Mesodermal cell (in vitro differentiated cells): ENCODE measurements around the gene CERS3.

ENCODE experiments used
- H3K27ac ChIP-seq: 2 replicates; pipeline ENCODE4 v1.7.0; 2013; ENCODE audit warnings: mild to moderate bottlenecking, low read depth, low read length, moderate library complexity; ENCODE audit not compliant: severe bottlenecking
- H3K36me3 ChIP-seq: 2 replicates; pipeline ENCODE4 v1.7.1; 2013; ENCODE audit warnings: mild to moderate bottlenecking, low read length, moderate library complexity; ENCODE audit not compliant: control insufficient read depth, insufficient read depth
- H3K4me1 ChIP-seq: one replicate; pipeline ENCODE4 v1.7.1; 2013; ENCODE audit warnings: mild to moderate bottlenecking, low read length; ENCODE audit not compliant: insufficient read depth, control insufficient read depth, poor library complexity, severe bottlenecking
- H3K4me3 ChIP-seq: 2 replicates; pipeline ENCODE4 v1.7.0; 2013; ENCODE audit warnings: low read length, control low read depth, mild to moderate bottlenecking; ENCODE audit not compliant: insufficient read depth, poor library complexity, severe bottlenecking; ENCODE audit errors: extremely low read depth
- H3K9me3 ChIP-seq: 2 replicates; pipeline ENCODE4 v1.7.1; 2013; ENCODE audit warnings: mild to moderate bottlenecking, low read length, moderate library complexity; ENCODE audit not compliant: control insufficient read depth
- WGBS, 2 experiments: methylation state at CpG; one replicate each; pipeline ENCODE4 v1.1.5; 2013; ENCODE audit warnings: missing lambda C conversion rate in 2 of 2; ENCODE audit not compliant: insufficient coverage in 2 of 2; 5-methylcytosine and 5-hydroxymethylcytosine counted together

CERS3 gene

GRCh38 chr15:100508641-100509300, 20.0 kb downstream of the CERS3 start:
- H3K4me1 ChIP-seq = no peaks in the 10 kb centered on the region
- 66 to 96% methylated on average over 3 to 4 of the region's 7 CpGs for WGBS, 2 experiments
- no peak overlapping the region for H3K27ac ChIP-seq
- H3K36me3 ChIP-seq = no peaks in the 10 kb centered on the region
- H3K4me3 ChIP-seq = no peak overlapping the region
- H3K9me3 ChIP-seq = no peaks in the 10 kb centered on the region

- Histone ChIP-seq H3K4me1 (no peaks in the 10 kb centered on the region), H3K9me3 (no peaks in the 10 kb centered on the region), H3K4me3 (no peak overlapping the region), H3K27ac (no peak overlapping the region), H3K36me3 (no peaks in the 10 kb centered on the region)
- WGBS, 2 experiments = 84 to 92% methylated on average over 2 to 3 of the region's 3 CpGs
These were observed 26.1 kb downstream of the CERS3 start for GRCh38 chr15:100502651-100503050.

DNA sequence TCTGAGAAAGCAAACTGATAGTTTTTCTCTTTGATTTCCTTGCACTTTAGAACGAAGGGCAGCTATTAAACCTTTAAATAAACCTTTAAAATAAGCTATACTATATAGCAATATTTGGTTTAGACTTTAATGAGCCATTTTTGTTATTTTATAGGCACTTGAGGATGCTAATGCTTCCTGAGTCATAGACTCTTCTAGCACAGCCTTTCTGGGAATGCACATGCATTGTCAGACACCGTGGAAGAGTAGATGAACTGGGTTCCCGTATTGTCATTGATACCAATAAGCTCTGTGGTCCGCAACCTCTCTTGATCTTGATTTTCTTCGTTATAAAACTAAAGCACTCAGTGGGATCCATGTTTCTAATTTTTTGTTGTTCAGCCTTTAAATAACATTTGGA, 27.6 kb downstream of the CERS3 start:
- 90 to 93% methylated on average over 4 of the region's 5 CpGs for WGBS, 2 experiments
- Histone ChIP-seq H3K4me1 (no peaks in the 10 kb centered on the region), H3K27ac (no peak overlapping the region), H3K9me3 (no peaks in the 10 kb centered on the region), H3K36me3 (no peaks in the 10 kb centered on the region), H3K4me3 (no peak overlapping the region)

DNA sequence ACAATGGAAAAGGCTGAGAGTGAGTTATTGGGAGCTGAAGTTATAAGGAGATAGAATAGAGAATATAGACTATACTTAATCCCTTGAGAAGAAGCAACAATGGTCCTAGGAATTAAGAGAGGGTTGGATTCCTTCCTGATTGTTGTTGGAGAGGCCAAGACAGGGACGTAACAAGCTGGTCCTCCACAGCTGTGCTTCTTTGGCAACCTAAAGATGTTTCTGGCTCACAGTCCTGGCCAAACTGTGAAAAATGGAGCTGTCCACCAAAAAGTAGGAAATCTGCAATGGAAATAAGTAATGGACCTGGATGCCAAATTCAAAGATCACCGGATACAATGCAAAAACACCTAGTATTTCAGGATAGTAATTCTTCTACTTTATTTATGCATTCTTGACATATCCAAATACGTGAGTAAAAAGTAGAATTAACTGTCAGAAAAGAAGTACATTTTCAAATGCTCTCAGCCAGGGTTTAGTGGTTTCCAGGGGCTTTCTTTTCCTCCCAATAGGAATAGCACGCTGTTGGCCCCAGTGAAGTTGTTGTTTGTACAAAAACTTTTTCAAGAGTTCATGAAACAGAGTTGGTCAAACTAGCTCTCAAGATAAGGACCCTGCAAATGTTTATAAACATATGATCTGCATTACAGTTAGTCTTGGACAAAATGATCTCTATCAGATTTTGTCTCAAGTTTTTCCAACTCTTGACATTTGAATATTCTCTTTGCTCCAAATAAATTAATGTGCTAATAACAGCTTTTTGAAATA, 28.3 kb downstream of the CERS3 start:
- WGBS, 2 experiments = 89% methylated on average over 1 of the region's 4 CpGs
- Histone ChIP-seq H3K4me3 (no peak overlapping the region), H3K9me3 (no peaks in the 10 kb centered on the region), H3K27ac (no peak overlapping the region), H3K4me1 (no peaks in the 10 kb centered on the region), H3K36me3 (no peaks in the 10 kb centered on the region)

DNA sequence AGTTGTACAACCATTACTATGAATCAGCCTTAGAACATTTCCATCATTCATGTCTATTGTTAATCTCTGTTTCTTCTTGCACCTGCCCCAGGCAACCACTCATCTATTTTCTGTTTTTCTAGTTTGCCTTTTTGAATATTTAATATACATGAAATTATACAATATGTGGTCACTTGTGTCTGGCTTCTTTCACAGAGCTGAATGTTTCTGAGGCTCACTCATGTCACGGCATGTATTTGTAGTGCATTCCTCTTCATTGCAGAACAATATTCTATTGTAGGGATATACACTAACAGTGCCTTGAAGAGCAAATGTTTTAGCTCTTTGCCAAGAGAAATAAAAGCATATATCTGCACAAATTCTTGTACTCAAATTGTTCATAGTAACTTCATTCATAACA, 32.9 kb downstream of the CERS3 start:
- H3K9me3 ChIP-seq = no peaks in the 10 kb centered on the region
- H3K4me1 ChIP-seq = no peaks in the 10 kb centered on the region
- no peaks in the 10 kb centered on the region for H3K36me3 ChIP-seq
- no peak overlapping the region for H3K27ac ChIP-seq
- H3K4me3 ChIP-seq = no peak overlapping the region
- WGBS, 2 experiments = no CpG with 5 or more reads among the region's 1 CpG

DNA sequence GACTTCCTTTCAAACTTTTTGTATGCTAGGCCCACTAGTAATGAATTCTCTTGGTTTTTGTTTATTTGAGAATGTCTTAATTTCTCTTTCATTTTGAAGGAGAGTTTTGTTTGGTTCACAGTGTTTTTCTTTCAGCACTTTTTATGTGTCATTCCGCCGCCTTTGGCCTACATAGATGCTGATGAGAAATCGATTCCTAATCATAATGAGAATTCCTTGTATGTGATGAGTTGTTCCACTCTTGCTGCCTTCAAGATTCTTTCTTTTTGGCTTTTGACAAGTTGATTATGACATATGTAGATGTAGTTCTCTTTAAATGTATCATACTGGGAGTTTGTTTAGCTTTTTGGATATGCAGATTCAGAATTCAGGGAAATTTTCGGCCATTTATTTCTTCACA, 35.5 kb downstream of the CERS3 start:
- H3K4me1 ChIP-seq = no peaks in the 10 kb centered on the region
- WGBS, 2 experiments = 100% methylated on average over 3 of the region's 4 CpGs
- H3K36me3 ChIP-seq = no peaks in the 10 kb centered on the region
- H3K27ac ChIP-seq = no peak overlapping the region
- H3K9me3 ChIP-seq = no peaks in the 10 kb centered on the region
- no peak overlapping the region for H3K4me3 ChIP-seq

DNA sequence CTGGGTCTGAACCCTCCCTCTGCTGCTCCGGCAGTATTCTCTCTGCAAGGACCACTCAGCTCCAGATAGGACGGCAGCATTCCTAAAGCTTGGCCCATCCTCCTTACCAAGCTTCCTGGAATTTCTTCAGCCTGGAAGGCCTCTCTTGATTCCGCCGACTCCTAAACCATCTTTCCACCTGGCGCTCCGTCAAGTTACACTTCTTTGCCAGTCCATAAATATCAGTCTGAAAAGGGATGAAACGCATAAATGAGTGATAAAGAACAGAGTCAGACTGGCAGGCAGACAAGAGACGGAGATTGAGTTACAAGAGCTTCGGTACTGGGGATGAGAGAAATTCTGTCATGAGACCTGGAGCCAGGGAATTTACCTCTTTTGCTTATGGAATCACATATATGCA, 44.3 kb downstream of the CERS3 start:
- no peaks in the 10 kb centered on the region for H3K36me3 ChIP-seq
- WGBS, 2 experiments = 89 to 97% methylated on average over 3 to 7 of the region's 9 CpGs
- H3K9me3 ChIP-seq = no peaks in the 10 kb centered on the region
- H3K27ac ChIP-seq = no peak overlapping the region
- no peak overlapping the region for H3K4me3 ChIP-seq
- H3K4me1 ChIP-seq = no peaks in the 10 kb centered on the region

- H3K4me3 ChIP-seq = no peak overlapping the region
- H3K27ac ChIP-seq = no peak overlapping the region
- no peaks in the 10 kb centered on the region for H3K36me3 ChIP-seq
- 100% methylated on average over 1 to 2 of the region's 2 CpGs for WGBS, 2 experiments
- H3K4me1 ChIP-seq = no peaks in the 10 kb centered on the region
- peaks cover 2% of the 10 kb centered on the region for H3K9me3 ChIP-seq
These were observed 45.4 kb downstream of the CERS3 start for GRCh38 chr15:100483370-100483769.

- Histone ChIP-seq H3K27ac (no peak overlapping the region), H3K4me3 (no peak overlapping the region), H3K4me1 (no peaks in the 10 kb centered on the region), H3K36me3 (no peaks in the 10 kb centered on the region), H3K9me3 (peaks cover 3% of the 10 kb centered on the region)
- WGBS, 2 experiments = 95 to 96% methylated on average over 4 of the region's 4 CpGs
These were observed 51.9 kb downstream of the CERS3 start for GRCh38 chr15:100476805-100477204.

DNA sequence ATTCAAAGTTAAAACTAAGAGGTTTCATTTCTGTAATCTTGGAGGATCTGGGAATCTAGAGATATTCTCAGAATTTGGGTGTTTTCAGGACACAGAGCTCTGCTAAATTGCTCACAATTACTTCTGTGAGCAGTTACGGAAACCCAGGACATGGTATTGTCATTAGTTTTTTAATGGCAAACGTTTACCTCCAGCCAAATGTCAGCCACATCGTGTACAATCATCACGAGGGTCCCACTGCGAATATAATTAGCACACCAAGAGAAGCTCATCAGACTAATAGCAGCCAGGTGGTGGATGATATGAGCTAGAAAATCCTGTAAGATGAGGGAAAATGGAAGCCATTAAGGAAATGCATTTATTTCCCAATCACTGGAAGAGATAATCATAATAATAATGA, 56.0 kb downstream of the CERS3 start:
- Histone ChIP-seq H3K4me1 (no peaks in the 10 kb centered on the region), H3K27ac (no peak overlapping the region), H3K4me3 (no peak overlapping the region), H3K9me3 (no peaks in the 10 kb centered on the region), H3K36me3 (no peaks in the 10 kb centered on the region)
- 66% methylated on average over 4 of the region's 5 CpGs; no CpG with 5 or more reads in 1 of the 2 experiments for WGBS, 2 experiments

DNA sequence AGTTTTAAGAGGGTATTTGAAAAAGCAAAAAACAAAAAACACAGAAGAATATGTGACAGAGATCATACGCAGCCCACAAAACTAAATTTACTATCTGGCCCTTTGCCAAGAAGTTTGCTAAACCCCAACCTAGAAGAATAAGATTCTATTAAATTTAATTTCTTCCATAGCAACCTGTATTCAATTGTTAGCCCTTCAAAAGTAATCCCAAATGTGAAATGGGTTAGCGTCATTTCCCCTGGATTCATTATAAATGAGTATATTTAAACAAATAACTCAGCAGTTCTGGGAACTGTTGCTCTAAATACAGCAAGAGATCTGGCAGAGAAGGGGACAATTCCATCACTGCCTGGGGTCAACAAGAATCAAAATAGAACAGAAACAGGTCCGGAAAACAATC, 56.8 kb downstream of the CERS3 start:
- 60 to 88% methylated on average over 1 of the region's 3 CpGs for WGBS, 2 experiments
- no peaks in the 10 kb centered on the region for H3K36me3 ChIP-seq
- H3K9me3 ChIP-seq = no peaks in the 10 kb centered on the region
- no peak overlapping the region for H3K4me3 ChIP-seq
- no peak overlapping the region for H3K27ac ChIP-seq
- H3K4me1 ChIP-seq = no peaks in the 10 kb centered on the region
